NCI-H748 (cell line): ENCODE measurements around the gene PITPNC1.
"Not testable (repeated sequence)": the region's sequence is repeated elsewhere in the genome, so short reads cannot be mapped to it uniquely, and the experiment has no call there.

ENCODE experiments used
- DNase-seq: peaks from one replicate; lab custom pipeline; 2025; ENCODE audit not compliant: unreplicated experiment; lab: John Stamatoyannopoulos, UW

Gene PITPNC1

DNA sequence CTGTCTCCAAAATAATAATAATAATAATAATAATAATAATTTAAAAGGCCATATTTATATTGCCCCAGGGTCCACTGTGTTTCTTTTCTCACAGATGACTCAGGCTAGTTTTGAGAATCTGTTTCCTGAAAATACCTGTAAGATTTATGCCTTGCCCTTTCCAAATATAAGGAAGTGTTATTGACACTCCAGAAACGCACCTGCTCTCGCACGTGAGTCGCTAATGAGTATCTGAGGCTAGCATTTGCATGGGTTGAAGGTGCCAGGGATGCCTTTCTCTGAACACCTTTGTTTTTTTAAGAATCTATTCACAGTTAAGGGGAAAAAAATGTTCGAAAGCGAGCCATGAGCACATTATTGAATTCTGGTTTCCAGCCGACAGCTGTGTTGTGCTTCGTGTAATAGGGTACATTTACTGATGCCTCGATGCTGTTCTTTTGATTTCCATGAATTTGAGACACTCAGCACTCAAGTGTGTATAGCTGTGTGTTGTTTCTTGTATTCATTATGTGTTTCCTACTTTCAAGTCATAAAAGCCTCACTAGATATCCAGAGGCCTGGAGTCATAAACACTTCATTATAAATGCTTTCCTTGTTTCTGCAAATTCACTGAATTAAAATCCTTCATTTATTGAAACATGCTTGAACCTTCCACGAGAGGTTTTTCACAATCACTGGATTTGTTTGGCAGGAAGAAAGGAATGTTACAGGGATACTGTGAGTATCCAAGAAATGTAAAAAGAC lies 295.7 kb downstream of the PITPNC1 start:
- peak; percentile 60 for DNase-seq

DNA sequence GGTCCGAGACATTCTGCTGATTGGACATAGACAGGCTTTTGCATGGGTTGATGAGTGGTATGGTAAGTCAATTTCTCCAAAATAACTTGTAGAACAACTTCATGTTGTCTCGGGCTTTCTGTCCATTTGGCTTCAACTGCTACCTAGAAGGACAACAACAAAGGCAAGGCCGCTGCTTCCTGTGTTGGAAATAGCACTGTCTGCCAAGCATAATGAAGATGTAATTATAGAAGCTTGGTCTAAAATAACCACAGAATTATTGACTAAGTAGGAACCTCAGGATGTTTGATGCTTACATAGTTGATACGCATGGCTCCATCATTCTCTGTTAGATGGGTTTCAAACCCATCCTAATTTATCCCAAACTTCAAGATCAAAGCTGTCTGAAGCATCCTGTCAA lies 298.4 kb downstream of the PITPNC1 start:
- DNase-seq: peak; percentile 31

GRCh38 chr17:67676305-67676704 lies 299.2 kb downstream of the PITPNC1 start:
- no peak for DNase-seq

DNA sequence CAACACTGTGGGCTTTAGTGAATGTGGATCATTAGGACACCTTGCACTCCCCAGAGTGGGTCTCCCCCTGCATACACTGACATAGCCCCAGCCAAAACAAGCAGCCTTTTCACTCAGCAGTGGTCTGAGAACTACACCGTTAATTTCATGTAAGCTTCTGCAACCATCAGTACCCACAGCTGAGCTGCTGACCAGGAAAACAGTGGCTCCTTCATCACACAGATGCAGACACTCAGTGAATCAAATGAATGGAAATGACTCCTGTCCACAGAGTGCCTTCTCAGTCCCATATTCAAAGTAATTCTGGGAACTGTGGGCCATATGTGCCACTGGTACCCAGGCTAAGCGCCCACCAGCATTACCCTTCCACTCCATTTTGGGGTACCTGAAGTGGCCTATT lies 301.3 kb downstream of the PITPNC1 start:
- DNase-seq: no peak

GRCh38 chr17:67679225-67679624 lies 302.1 kb downstream of the PITPNC1 start:
- no peak for DNase-seq

- no peak for DNase-seq
Observed at GRCh38 chr17:67679721-67680120, 302.6 kb downstream of the PITPNC1 start.

DNA sequence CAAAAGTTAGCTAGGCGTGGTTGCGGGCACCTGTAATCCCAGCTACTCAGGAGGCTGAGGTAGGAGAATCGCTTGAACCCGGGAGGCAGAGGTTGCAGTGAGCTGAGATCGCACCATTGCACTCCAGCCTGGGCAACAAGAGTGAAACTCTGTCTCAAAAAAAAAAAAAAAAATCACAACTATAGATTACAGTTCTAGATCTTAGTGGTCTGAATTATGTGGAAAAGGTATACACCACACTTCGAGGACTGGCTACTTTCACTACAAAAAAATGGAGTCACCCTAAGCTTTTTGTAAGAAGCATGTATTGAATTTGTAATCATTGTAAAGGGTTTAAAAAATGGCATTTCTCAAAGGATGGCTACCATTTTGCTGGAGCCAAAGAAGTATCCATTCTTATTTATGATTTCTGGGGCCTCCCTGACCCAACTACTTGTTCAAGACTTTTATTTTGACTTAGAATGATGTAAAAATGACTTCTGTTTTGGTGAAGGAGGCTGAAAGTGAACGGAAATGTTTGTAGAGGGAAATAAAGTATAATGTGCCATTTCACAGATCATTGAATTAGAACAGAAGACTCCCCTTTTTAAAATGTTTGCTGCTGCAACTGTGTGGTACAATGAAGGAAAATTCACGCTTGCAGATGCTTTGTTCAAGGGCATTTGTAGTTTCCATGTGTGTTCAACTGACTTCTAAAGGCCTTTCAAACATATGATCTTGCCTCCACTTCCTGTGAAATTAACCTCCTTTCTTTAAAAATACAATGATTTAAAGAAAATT lies 303.6 kb downstream of the PITPNC1 start:
- DNase-seq: no peak

DNA sequence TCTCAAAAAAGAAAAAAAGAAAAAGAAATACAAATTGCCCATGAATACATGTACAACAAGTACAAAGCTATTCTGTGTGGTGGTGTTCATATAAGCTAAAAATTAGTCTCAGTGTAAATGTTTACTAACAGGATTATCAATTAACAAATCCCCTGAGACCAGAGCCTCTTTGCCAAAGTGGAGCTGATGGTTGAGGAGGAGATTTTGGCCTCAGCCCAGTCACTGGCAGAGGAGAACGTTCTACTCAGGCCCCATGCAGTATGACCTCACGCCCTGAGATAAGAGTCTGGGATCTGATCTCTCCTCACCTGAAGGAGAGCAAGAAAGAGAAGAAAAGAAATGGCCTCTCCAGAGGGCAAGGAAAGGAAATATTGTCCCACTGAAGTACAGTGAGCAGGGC lies 305.1 kb downstream of the PITPNC1 start:
- DNase-seq: no peak

DNA sequence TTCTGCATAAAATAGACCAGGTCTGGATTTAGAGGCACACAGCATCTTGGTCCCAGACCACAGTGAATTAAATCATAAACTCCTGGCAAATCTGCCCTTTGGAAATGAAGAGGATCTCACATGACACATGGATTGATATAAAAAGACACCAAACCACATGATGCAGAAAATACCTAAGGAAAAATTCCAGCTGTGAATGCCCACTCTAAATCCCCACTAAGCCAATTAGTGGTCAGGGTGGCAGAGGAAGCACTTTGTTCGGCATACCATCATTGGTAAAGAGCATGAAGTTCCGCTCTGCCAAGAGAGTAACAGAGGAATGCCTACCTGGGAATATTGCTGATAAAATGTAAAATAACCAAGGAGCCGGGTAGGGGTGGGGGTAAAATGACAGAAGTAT lies 308.3 kb downstream of the PITPNC1 start:
- DNase-seq: no peak

- DNase-seq: no peak
Observed at GRCh38 chr17:67686241-67686640, 309.2 kb downstream of the PITPNC1 start.

GRCh38 chr17:67687511-67687910 lies 310.4 kb downstream of the PITPNC1 start:
- no peak for DNase-seq

GRCh38 chr17:67689534-67690177 lies 312.6 kb downstream of the PITPNC1 start:
- DNase-seq: peak; percentile 67

DNA sequence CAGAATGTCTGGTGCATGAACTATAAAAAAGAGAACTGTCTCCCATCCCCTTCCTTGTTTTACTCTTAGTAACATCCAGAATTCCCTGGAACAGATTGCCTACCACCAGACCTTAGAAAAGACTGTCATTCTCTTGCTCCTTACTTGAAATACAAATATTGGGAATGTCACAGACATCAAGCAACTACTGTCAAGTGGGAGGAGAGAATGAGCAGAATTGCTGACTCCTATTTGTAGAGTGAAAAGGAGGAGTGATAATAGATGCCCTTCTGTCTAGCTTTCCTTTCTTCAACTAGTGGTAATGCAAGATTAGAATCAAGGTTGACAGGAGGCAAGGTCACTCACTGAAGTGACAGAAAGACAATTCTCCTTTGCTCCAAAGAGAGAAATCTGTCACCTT lies 316.7 kb downstream of the PITPNC1 start:
- no peak for DNase-seq

DNA sequence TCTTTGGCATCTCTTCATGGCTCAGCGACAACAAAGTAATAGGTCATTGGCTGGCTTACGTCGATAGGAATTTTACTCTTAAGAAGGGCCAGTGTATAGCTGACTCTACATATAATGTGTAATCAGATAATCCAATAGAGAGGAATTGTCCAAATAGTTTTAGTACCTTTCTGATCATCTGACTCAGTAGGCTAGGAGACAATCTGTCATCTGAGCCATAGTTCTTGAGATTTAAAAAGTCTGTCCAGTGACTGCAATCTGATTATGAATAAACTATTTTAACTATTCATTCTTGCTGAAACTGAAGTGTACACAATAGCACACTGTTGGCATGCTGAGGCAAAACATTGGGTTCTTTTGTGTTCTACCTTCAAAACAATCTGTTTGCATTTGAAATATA lies 319.3 kb downstream of the PITPNC1 start:
- no peak for DNase-seq

DNA sequence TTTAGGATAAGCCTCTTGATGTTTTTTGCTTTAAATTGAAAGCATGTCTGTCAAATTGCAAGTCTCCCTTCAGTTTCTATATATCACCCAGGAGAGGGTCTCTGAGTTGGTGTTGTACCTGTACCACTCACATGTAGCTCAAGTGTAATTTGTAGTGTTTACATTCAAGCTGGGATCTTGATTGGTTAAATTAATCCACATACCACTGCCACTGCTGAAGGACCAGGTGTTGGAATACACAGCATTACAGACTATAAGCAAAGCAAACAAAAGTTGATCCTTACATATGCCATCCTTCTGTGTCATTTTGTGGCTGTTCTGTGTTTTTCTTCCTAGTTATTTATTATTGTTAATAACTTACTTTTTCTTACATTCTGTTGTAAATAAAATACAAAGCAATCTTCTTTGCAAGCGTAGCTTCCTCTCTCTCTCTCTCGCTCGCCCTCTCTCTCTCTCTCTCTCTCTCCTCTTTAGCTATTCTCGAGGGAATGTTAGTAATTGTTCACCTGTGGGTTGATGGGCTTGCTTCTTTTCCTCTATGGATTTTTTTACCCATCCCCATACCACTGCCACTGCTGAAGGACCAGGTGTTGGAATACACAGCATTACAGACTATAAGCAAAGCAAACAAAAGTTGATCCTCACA lies 319.9 kb downstream of the PITPNC1 start:
- DNase-seq: peak; percentile 71

DNA sequence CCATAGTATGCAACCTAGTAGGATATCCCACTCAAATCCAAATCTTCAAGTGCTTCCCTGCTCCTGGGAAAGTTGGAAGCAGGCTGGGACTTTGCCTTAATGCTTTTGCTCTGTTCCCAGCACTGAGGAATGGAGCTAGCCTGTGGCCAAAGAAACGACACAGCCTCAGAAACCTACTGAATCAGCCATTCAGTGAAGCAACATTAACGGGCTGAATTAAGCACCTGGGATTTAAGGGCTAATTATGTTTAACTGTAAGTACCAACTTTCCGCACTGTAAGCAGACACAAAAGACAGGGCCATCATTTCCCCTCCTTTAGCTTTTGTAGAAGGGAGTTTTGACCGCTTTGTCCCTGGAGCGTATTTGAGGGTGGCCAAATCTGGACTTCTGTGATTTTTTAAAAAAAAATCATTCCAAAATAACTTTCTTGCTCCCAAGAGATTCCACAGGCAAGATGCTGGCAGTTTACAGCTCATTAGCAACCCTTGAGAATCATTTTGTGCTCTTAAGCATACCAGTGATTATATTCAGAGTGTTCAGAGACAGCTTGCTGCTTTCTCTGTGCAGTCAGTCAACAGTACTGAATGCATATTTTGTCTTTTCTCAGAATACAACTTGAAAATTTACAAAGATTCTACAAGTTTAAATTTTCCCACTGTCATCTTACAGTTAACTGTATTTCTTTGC lies 323.1 kb downstream of the PITPNC1 start:
- peak; percentile 50 for DNase-seq

- no peak for DNase-seq
Observed at GRCh38 chr17:67700725-67701119, 323.6 kb downstream of the PITPNC1 start.

GRCh38 chr17:67702861-67703260 lies 325.8 kb downstream of the PITPNC1 start:
- DNase-seq: not testable (repeated sequence)

- no peak for DNase-seq
Observed at GRCh38 chr17:67707442-67707841, 330.4 kb downstream of the PITPNC1 start.

DNA sequence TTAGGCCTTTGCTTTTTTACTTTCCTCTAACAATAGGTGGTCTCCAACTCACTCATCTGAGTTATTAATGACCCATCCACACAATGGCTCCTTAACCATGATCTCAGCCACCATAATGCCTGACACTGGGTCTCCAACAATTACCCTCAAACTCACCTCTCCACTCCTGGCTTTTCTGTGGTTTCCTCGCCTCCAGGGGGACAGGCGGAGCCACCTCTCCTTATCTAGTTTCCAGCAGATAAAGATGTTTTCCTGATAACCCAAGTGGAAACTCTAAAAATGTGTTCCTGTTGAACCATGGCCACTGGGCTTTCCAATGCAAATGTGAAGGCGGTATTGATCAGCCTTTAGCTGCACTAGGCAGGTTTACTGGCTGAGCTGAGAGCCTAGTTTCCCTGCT lies 331.3 kb downstream of the PITPNC1 start:
- DNase-seq: no peak

- no peak for DNase-seq
Observed at GRCh38 chr17:67711916-67712315, 334.8 kb downstream of the PITPNC1 start.
